Activated T-cell treated with anti-CD3 and anti-CD28 coated beads for 24 hours (primary cell): ENCODE results near the gene KRTAP17-1.
"Not testable (repeated sequence)": the region's sequence is repeated elsewhere in the genome, so short reads cannot be mapped to it uniquely, and the experiment has no call there.

Experiments
- DNase-seq: peaks from one replicate; pipeline ENCODE4 v3.0.0-alpha.2; 2020; ENCODE audit warnings: low read depth

Gene KRTAP17-1

DNA sequence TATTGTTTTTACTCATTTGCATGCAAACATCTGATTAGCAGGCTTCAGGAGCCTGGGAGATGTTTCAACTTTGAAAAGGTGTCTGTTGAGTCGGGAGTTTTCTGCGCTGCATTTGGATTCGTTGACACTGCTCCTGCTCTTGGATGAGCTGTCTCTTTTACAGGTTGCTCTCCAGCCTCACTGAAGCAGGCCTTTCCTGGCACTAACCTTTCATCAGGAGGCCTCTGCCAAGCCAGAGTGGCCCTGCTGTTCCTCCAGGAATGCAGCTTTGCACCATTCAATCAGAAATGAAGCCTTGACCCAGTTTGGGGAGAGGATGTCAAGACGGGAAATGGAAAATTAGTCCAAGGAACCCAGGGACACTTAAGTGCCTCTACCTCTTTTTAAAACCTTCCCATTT is 12.5 kb downstream of the KRTAP17-1 start:
- no peak for DNase-seq

- DNase-seq, result no peak
Observed at GRCh38 chr17:41301916-41302901, 13.3 kb downstream of the KRTAP17-1 start, which contains the start of gene KRTAP29-1. Gene KRTAP29-1 (minus strand): TSS chr17:41302851. CDS start chr17:41302851, 0 bp downstream.

GRCh38 chr17:41301204-41301790 is 14.2 kb downstream of the KRTAP17-1 start:
- DNase-seq, result no peak

DNA sequence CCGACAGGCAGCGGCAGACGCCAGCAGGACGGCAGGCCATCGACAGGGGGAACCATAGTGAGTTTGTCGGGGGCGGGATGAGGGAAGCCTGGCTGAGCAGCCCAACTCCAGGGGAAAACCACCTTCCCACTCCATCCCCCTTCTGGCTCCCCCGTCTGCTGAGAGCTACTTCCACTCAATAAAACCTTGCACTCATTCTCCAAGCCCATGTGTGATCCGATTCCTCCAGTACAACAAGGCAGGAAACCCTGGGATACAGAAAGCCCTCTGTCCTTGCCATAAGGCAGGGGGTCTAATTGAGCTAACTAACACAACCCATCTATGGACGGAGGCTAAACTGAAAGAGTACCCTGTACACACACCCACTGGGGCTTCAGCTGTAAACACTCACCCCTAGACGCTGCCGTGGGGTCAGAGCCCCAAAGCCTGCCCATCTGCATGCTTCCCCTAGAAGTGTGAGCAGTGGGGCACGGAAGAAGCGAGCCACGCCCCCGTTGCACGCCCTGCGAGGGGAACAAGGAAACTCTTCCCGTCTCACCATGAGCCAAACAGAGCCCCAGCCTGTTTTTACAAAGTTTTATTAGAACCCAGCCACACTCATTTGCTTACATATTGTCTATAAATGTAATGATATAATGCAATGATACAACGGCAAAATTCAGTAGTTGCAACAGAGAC is 16.9 kb downstream of the KRTAP17-1 start:
- no peak for DNase-seq

- DNase-seq, result no peak
Observed at GRCh38 chr17:41296846-41297245, 18.7 kb downstream of the KRTAP17-1 start.

DNA sequence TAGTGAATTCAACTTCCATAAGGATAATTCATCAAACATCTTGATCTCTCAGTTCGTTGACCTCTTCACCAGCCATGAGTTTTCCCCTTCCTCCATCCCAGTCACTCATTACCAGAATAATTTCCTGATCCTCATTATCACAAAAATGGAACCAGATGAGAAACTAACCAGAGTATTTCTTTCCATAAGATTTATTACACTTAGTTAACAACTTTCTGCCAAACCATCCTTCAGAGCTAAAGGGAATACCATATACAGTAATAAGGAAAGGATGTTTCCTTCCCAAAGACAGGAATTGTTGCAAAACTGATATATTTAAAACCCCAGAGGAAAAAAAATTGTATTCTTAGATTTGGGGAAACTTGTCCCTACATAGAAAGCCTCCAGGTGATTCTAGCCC is 21.5 kb downstream of the KRTAP17-1 start:
- DNase-seq, result no peak

GRCh38 chr17:41287050-41287449 is 28.5 kb downstream of the KRTAP17-1 start:
- DNase-seq, result no peak

- no peak for DNase-seq
Observed at GRCh38 chr17:41284546-41284945, 31.0 kb downstream of the KRTAP17-1 start.

DNA sequence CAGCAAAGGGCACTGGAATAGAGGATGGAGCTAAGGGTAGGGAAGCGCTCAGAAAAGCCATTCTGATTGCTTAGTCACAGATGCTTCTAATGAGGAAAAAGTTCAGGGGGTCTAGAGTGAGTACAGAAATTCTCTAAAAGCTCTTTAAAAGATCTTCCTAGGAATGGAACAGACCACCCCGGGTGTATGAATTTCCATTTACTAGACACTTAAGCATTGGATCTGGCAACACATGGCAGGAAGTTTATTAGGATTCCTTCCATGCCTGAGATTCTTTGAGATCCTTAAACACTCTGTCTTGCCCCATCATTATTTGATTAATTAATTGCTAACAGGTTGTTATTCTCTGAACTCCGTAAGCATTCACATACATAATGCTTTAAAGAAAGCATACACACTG is 31.5 kb downstream of the KRTAP17-1 start:
- DNase-seq, result no peak

- DNase-seq, result no peak
Observed at GRCh38 chr17:41278176-41278955, 37.1 kb downstream of the KRTAP17-1 start.

- not testable (repeated sequence) for DNase-seq
Observed at GRCh38 chr17:41275648-41276190, 39.8 kb downstream of the KRTAP17-1 start, which contains the start of gene KRTAP9-7. Gene KRTAP9-7 (plus strand): TSS chr17:41275698. CDS start chr17:41275698, 0 bp downstream.

GRCh38 chr17:41271858-41272257 is 43.7 kb downstream of the KRTAP17-1 start:
- no peak for DNase-seq

GRCh38 chr17:41271323-41271722 is 44.2 kb downstream of the KRTAP17-1 start:
- not testable (repeated sequence) for DNase-seq

- DNase-seq, result no peak
Observed at GRCh38 chr17:41267711-41268110, 47.8 kb downstream of the KRTAP17-1 start.

GRCh38 chr17:41265078-41265477 is 50.4 kb downstream of the KRTAP17-1 start, which contains the start of gene KRTAP9-6:
Gene KRTAP9-6 (plus strand): TSS chr17:41265378. CDS start chr17:41265378, 0 bp downstream.
- no peak for DNase-seq
